Breast epithelium (tissue), 3 donors: Measurements from ENCODE around the gene TRAPPC6A.

Source experiments
- CTCF ChIP-seq, 3 donors: fragments of 450-650 bp; IDR thresholded peaks; one replicate each; pipeline ENCODE4 v1.5.1; 2016 to 2017; ENCODE audit warnings: antibody characterized with exemption in 3 of 3, mild to moderate bottlenecking in 3 of 3, moderate library complexity in 3 of 3
- POLR2A ChIP-seq: fragments of 450-650 bp; IDR thresholded peaks from one replicate; pipeline ENCODE4 v1.6.1; 2016; ENCODE audit warnings: antibody characterized with exemption, mild to moderate bottlenecking, moderate library complexity

- TF ChIP-seq CTCF (IDR thresholded peaks at IDR 0.05): no peak
- no peak for TF ChIP-seq POLR2A
Observed at GRCh38 chr19:45123440-45123850, 54.6 kb downstream of the TRAPPC6A start.
